Dendritic cell treated with granulocyte-macrophage colony-stimulating factor and Interleukin-4, amounts not matched to agents 40 ng/mL and 50 ng/mL, for 4 days (primary cell): Measurements from ENCODE around the gene APLP1.
"Not testable (repeated sequence)": the region's sequence is repeated elsewhere in the genome, so short reads cannot be mapped to it uniquely, and the experiment has no call there.

ENCODE experiments used
- H3K27ac Mint-ChIP-seq: one replicate; pipeline ENCODE4 v1.8.0; 2022; ENCODE audit warnings: mild to moderate bottlenecking, mixed read lengths
- H3K27me3 Mint-ChIP-seq: one replicate; pipeline ENCODE4 v1.8.0; 2022; ENCODE audit warnings: mild to moderate bottlenecking, mixed read lengths
- H3K36me3 Mint-ChIP-seq: one replicate; pipeline ENCODE4 v1.8.0; 2022; ENCODE audit warnings: low read depth, mixed read lengths
- H3K4me1 Mint-ChIP-seq: one replicate; pipeline ENCODE4 v1.8.0; 2022; ENCODE audit warnings: low read depth, mixed read lengths
- H3K4me3 Mint-ChIP-seq: one replicate; pipeline ENCODE4 v1.8.0; 2022; ENCODE audit warnings: mild to moderate bottlenecking, moderate library complexity, mixed read lengths
- H3K9me3 Mint-ChIP-seq: one replicate; pipeline ENCODE4 v1.8.0; 2022; ENCODE audit warnings: mixed read lengths
- intact Hi-C: fragments of 100-400 bp; cut with micrococcal nuclease; formaldehyde crosslinking; loops from one replicate; pipeline ENCODE4 v1.15.0; 2022

Gene APLP1

DNA sequence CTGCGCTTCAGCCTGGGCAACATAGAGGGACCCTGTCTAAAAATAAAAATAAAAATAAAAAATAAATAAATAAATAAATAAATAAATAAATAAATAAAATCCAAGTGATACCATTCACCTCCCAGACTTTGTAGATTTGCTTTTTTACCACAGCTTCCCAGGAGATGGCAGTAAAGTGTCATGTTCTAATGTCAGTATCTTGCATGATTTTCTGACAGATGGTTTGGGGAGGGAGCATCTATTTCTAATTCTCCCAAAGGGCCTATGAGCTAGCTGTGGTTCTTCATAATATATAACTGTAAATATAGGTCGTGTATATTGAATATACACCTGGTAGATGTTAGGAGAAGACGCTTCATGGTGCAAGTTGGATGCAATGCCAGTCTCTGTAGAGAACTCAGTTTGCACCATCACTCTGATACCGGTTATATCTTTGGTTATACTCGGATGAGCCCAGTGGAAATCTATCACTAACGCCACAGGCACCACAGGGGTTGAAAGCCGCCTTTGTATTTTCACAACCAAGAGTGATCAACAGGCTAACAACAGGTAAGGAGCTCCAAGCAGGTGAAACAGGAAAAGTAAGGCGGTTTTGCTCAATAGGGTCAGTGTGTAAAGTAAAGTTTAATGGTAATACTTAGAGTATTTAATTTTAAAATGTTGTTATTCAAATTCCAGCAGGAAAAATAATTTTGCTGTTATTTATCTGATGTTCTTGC is 13.9 kb downstream of the APLP1 start:
- no peak overlapping the region for H3K27ac Mint-ChIP-seq
- peaks cover 11% of the 10 kb centered on the region for H3K4me1 Mint-ChIP-seq
- no peak overlapping the region for H3K4me3 Mint-ChIP-seq
- no peaks in the 10 kb centered on the region for H3K9me3 Mint-ChIP-seq
- intact Hi-C loops: loop anchor here (1.0 kb wide), 1 partner anchor 49 kb away; no protein-coding TSS in a partner anchor
- peaks cover 24% of the 10 kb centered on the region for H3K27me3 Mint-ChIP-seq
- peaks cover 19% of the 10 kb centered on the region for H3K36me3 Mint-ChIP-seq

- peaks cover 21% of the 10 kb centered on the region for H3K4me1 Mint-ChIP-seq
- H3K4me3 Mint-ChIP-seq: no peak overlapping the region
- H3K9me3 Mint-ChIP-seq: no peaks in the 10 kb centered on the region
- peaks cover 35% of the 10 kb centered on the region for H3K36me3 Mint-ChIP-seq
- H3K27ac Mint-ChIP-seq: no peak overlapping the region
- intact Hi-C loops: no loop called here
- H3K27me3 Mint-ChIP-seq: peaks cover 8% of the 10 kb centered on the region
These were observed 15.5 kb downstream of the APLP1 start for GRCh38 chr19:35883882-35884281.

DNA sequence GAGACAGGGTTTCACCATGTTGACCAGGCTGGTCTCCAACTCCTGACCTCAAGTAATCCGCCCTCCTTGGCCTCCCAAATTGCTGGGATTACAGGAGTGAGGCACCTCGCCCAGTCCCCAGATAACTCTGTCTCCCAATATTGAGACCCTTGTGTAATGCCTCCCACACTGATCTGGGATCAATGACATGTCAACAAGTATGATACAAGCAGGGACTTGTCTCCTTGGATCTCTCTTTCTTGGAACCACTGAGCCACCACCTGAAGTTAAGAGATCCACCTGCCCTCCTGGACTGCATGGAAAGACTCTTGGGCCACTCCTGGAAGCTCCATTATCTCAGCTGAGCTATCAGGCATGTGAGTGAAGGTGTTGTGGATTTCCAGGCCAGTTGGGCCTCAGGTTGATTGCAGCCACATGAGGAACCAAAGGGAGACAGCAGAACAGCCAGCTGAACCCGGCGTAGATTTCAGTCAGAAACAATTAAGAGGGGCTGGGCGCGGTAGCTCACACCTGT is 16.9 kb downstream of the APLP1 start:
- Mint-ChIP-seq H3K4me1 (peaks cover 10% of the 10 kb centered on the region), H3K27me3 (no peaks in the 10 kb centered on the region), H3K9me3 (no peaks in the 10 kb centered on the region), H3K36me3 (peaks cover 49% of the 10 kb centered on the region), H3K27ac (peak overlapping the region; percentile 12), H3K4me3 (no peak overlapping the region)
- intact Hi-C loops: no loop called here

GRCh38 chr19:35885904-35886303 is 17.5 kb downstream of the APLP1 start:
- intact Hi-C loops: no loop called here
- Mint-ChIP-seq H3K27ac (peak overlapping the region; percentile 12), H3K36me3 (peaks cover 55% of the 10 kb centered on the region), H3K27me3 (no peaks in the 10 kb centered on the region), H3K4me1 (peaks cover 10% of the 10 kb centered on the region), H3K4me3 (no peak overlapping the region), H3K9me3 (no peaks in the 10 kb centered on the region)

DNA sequence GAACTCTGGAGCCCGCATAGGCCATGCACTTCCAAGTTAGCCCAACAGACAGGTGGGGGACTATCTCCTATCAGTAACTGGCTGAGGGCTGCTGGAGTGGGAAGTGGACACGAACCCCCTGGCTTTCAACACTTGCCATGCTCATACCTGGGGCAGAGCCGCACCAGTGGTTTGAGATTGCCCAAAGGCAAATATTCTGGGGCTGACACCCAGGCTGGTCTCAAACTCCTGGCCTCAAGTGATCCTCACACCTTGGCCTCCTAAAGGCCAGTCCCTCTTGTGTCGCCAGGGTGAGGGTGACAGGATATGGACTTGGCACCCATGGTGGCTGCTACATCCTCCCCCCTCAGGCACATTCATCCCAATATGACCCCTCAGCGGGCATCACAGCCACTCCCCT is 18.8 kb downstream of the APLP1 start:
- Mint-ChIP-seq H3K27ac (no peak overlapping the region), H3K4me3 (no peak overlapping the region), H3K27me3 (no peaks in the 10 kb centered on the region), H3K36me3 (peaks cover 68% of the 10 kb centered on the region), H3K9me3 (no peaks in the 10 kb centered on the region), H3K4me1 (peaks cover 10% of the 10 kb centered on the region)
- intact Hi-C loops: no loop called here

DNA sequence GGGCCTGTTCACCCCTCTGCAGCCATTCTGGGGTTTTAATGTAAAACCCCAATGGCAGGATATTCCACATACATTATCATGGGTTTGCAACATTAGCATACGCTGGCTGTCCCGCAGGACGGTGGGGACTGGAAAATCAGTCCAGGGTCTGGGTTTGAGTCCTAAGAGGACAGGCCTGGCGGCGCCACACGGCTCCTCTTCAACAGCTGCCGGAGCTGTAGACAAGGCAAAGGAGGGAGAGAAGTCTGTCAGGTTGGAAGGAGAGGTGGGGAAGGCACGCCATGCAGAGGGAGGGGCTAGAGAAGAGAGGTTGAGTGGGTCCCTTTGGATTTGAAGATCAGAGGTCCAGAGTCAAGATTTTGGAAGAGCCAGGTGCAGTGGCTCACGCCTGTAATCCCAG is 20.0 kb downstream of the APLP1 start:
- Mint-ChIP-seq H3K27me3 (no peaks in the 10 kb centered on the region), H3K9me3 (no peaks in the 10 kb centered on the region), H3K27ac (peak overlapping the region; percentile 34), H3K36me3 (peaks cover 80% of the 10 kb centered on the region), H3K4me3 (no peak overlapping the region), H3K4me1 (peaks cover 20% of the 10 kb centered on the region)
- intact Hi-C loops: no loop called here

GRCh38 chr19:35889370-35890112 is 21.2 kb downstream of the APLP1 start:
- peaks cover 21% of the 10 kb centered on the region for H3K4me1 Mint-ChIP-seq

GRCh38 chr19:35890113-35890650 is 21.8 kb downstream of the APLP1 start:
- Mint-ChIP-seq H3K4me1 (peaks cover 21% of the 10 kb centered on the region), H3K9me3 (no peaks in the 10 kb centered on the region), H3K4me3 (no peak overlapping the region), H3K27me3 (no peaks in the 10 kb centered on the region), H3K36me3 (peaks cover 97% of the 10 kb centered on the region), H3K27ac (no peak overlapping the region)
- intact Hi-C loops: no loop called here

More at GRCh38 chr19:35889370-35890112, 21.2 kb downstream of the APLP1 start:
- intact Hi-C loops: no loop called here
- Mint-ChIP-seq H3K36me3 (peaks cover 91% of the 10 kb centered on the region), H3K27ac (no peak overlapping the region), H3K4me3 (no peak overlapping the region), H3K27me3 (no peaks in the 10 kb centered on the region), H3K9me3 (no peaks in the 10 kb centered on the region)

GRCh38 chr19:35891819-35892218 is 23.4 kb downstream of the APLP1 start:
- H3K9me3 Mint-ChIP-seq, H3K4me3 Mint-ChIP-seq, H3K27me3 Mint-ChIP-seq, H3K27ac Mint-ChIP-seq, intact Hi-C loops: not testable (repeated sequence)
- Mint-ChIP-seq H3K36me3 (peaks cover 100% of the 10 kb centered on the region), H3K4me1 (peaks cover 30% of the 10 kb centered on the region)

DNA sequence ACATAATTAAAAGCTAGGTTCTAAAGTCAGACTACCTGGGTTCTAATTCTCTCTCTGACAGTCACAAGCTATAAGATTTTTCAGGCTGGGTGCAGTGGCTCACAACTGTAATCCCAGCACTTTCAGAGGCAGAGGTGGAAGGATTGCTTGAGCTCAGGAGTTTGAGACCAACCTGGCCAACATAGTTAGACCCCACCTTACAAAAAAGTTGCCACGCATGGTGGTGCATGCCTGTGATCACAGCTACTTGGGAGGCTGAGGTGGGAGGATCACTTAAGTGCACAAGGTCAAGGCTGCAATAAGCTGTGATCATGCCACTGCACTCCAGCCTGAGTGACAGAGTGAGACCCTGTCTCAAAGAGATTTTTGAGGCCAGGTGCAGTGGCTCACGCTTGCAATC is 26.0 kb downstream of the APLP1 start:
- Mint-ChIP-seq H3K4me3 (no peak overlapping the region), H3K36me3 (peaks cover 100% of the 10 kb centered on the region), H3K27ac (no peak overlapping the region), H3K9me3 (no peaks in the 10 kb centered on the region), H3K4me1 (peaks cover 38% of the 10 kb centered on the region), H3K27me3 (no peaks in the 10 kb centered on the region)
- intact Hi-C loops: no loop called here

- Mint-ChIP-seq H3K27me3 (no peaks in the 10 kb centered on the region), H3K4me1 (peaks cover 45% of the 10 kb centered on the region), H3K27ac (peak overlapping the region; percentile 64), H3K4me3 (no peak overlapping the region), H3K9me3 (no peaks in the 10 kb centered on the region), H3K36me3 (peaks cover 93% of the 10 kb centered on the region)
- intact Hi-C loops: no loop called here
These were observed 27.7 kb downstream of the APLP1 start for GRCh38 chr19:35895911-35896642.

GRCh38 chr19:35896643-35897040 is 28.3 kb downstream of the APLP1 start:
- Mint-ChIP-seq H3K27ac (no peak overlapping the region), H3K36me3 (peaks cover 88% of the 10 kb centered on the region), H3K27me3 (no peaks in the 10 kb centered on the region), H3K4me1 (peaks cover 47% of the 10 kb centered on the region), H3K4me3 (no peak overlapping the region), H3K9me3 (no peaks in the 10 kb centered on the region)
- intact Hi-C loops: no loop called here

- Mint-ChIP-seq H3K4me3 (peak overlapping the region; percentile 98), H3K27ac (peak overlapping the region; percentile 96), H3K4me1 (peaks cover 55% of the 10 kb centered on the region), H3K36me3 (peaks cover 76% of the 10 kb centered on the region), H3K9me3 (no peaks in the 10 kb centered on the region), H3K27me3 (no peaks in the 10 kb centered on the region)
- intact Hi-C loops: no loop called here
These were observed 29.5 kb downstream of the APLP1 start for GRCh38 chr19:35897706-35898451.
